ENCODE results near the gene LYPLAL1. TPM values are rescaled to one million over a fixed set of nuclear protein-coding genes. Genes with fewer than 3 reads are reported as not detected.

LYPLAL1 gene
- polyA plus RNA-seq, 1 donor (not counting 4 experiments of a cell fraction or from before 2014, with no cell fraction given) = 41.1 TPM

- no peaks in the 10 kb centered on the region for H3K4me1 ChIP-seq (ENCODE audit: control insufficient read depth, extremely low read depth, insufficient read depth, low read length)
Measured at GRCh38 chr1:219210067-219210466, 36.4 kb downstream of the LYPLAL1 start.

DNA sequence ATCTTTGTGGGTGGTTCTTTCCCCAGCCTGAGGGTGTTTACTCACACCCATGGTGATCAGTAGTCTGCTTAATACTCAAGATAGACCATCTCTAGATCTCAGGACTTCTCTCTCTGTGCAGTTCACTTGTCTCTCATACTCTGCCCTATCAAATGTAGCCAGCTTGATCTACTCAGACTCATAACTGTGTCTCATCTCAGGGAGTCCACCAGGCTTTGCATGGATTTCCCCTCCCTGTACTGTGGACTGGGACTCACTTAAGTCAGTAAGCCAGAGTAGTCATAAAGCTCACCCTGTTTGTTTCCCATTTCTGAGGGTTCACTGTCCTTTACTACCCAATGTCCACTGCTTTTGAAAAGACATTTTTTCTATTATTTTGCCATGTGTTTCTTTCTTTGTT is 41.8 kb downstream of the LYPLAL1 start:
- dilution Hi-C loops (cut with MboI; ENCODE audit: extremely low pct_ligation_motif_present, low sequenced_read_pairs) = no loop called here
- H3K36me3 ChIP-seq (ENCODE audit: control insufficient read depth in 2 of 2, extremely low read depth in 1 of 2, insufficient read depth in 2 of 2, low read length in 2 of 2) = no peaks in the 10 kb centered on the region
- no peak overlapping the region for H3K4me2 ChIP-seq (ENCODE audit: control insufficient read depth, extremely low read depth, insufficient read depth, low read depth, low read length)
- H3K4me3 ChIP-seq (ENCODE audit: control insufficient read depth in 2 of 3, extremely low read depth in 1 of 3, insufficient read depth in 2 of 3, low read depth in 1 of 3, low read length in 3 of 3) = no peak overlapping the region
- H4K20me1 ChIP-seq (ENCODE audit: control insufficient read depth, extremely low read depth, insufficient read depth, low read length) = no peaks in the 10 kb centered on the region
- H3K27ac ChIP-seq (ENCODE audit: control insufficient read depth, insufficient read depth, low read length) = no peak overlapping the region
- H3K4me1 ChIP-seq (ENCODE audit: control insufficient read depth, extremely low read depth, insufficient read depth, low read length) = no peaks in the 10 kb centered on the region
- H3K79me2 ChIP-seq (ENCODE audit: control insufficient read depth, insufficient read depth, low read length) = no peaks in the 10 kb centered on the region
- no peak for TF ChIP-seq CTCF (optimal IDR thresholded peaks at IDR 0.05 in 1 of 3, IDR thresholded peaks at IDR 0.05 in 1 of 3, conservative IDR thresholded peaks at IDR 0.05 in 1 of 3; ENCODE audit: extremely low read depth in 1 of 3, insufficient read depth in 2 of 3, low read length in 3 of 3)
- TF ChIP-seq EZH2 (IDR thresholded peaks at IDR 0.05; ENCODE audit: low read length) = no peak
- FAIRE-seq (no peak), DNase-seq (ENCODE audit: low read depth, low spot score) (no peak)
- H3K9me3 ChIP-seq (ENCODE audit: control insufficient read depth, low read depth, low read length) = no peaks in the 10 kb centered on the region
- H2AFZ ChIP-seq (ENCODE audit: control insufficient read depth, low read length) = no peak overlapping the region
- no peak overlapping the region for H3K9ac ChIP-seq (ENCODE audit: control insufficient read depth, extremely low read depth, insufficient read depth, low read length)
- no peaks in the 10 kb centered on the region for H3K27me3 ChIP-seq (ENCODE audit: control insufficient read depth, extremely low read depth, insufficient read depth, low read length)
- no peaks in the 10 kb centered on the region for H3K9me1 ChIP-seq (ENCODE audit: control insufficient read depth, extremely low read depth, insufficient read depth, low read length)

More at GRCh38 chr1:219210067-219210466, 36.4 kb downstream of the LYPLAL1 start:
- Histone ChIP-seq H2AFZ (ENCODE audit: control insufficient read depth, low read length) (no peak overlapping the region), H3K27ac (ENCODE audit: control insufficient read depth, insufficient read depth, low read length) (no peak overlapping the region), H3K9me3 (ENCODE audit: control insufficient read depth, low read depth, low read length) (no peaks in the 10 kb centered on the region), H3K9me1 (ENCODE audit: control insufficient read depth, extremely low read depth, insufficient read depth, low read length) (no peaks in the 10 kb centered on the region), H3K36me3 (ENCODE audit: control insufficient read depth in 2 of 2, extremely low read depth in 1 of 2, insufficient read depth in 2 of 2, low read length in 2 of 2) (no peaks in the 10 kb centered on the region), H3K4me2 (ENCODE audit: control insufficient read depth, extremely low read depth, insufficient read depth, low read depth, low read length) (no peak overlapping the region), H4K20me1 (ENCODE audit: control insufficient read depth, extremely low read depth, insufficient read depth, low read length) (no peaks in the 10 kb centered on the region), H3K4me3 (ENCODE audit: control insufficient read depth in 2 of 3, extremely low read depth in 1 of 3, insufficient read depth in 2 of 3, low read depth in 1 of 3, low read length in 3 of 3) (no peak overlapping the region), H3K79me2 (ENCODE audit: control insufficient read depth, insufficient read depth, low read length) (no peaks in the 10 kb centered on the region), H3K9ac (ENCODE audit: control insufficient read depth, extremely low read depth, insufficient read depth, low read length) (no peak overlapping the region), H3K27me3 (ENCODE audit: control insufficient read depth, extremely low read depth, insufficient read depth, low read length) (no peaks in the 10 kb centered on the region)
- FAIRE-seq = no peak
- DNase-seq (ENCODE audit: low read depth, low spot score) = no peak
- dilution Hi-C loops (cut with MboI; ENCODE audit: extremely low pct_ligation_motif_present, low sequenced_read_pairs) = no loop called here
- TF ChIP-seq EZH2 (IDR thresholded peaks at IDR 0.05; ENCODE audit: low read length) (no peak), CTCF (optimal IDR thresholded peaks at IDR 0.05 in 1 of 3, IDR thresholded peaks at IDR 0.05 in 1 of 3, conservative IDR thresholded peaks at IDR 0.05 in 1 of 3; ENCODE audit: extremely low read depth in 1 of 3, insufficient read depth in 2 of 3, low read length in 3 of 3) (no peak)
